OCI-LY1 (cell line): ENCODE measurements around the gene DPYSL3.

Experiments used
- CTCF ChIP-seq: fragments of 200-600 bp; sonication (generic), shearing (Covaris generic); IDR thresholded peaks from 2 replicates; pipeline ENCODE4 v1.5.1; 2017; ENCODE audit warnings: mild to moderate bottlenecking, antibody characterized with exemption, low read length, moderate library complexity, mixed read lengths
- EZH2 ChIP-seq: fragments of 200-600 bp; sonication (generic), shearing (Covaris generic); IDR thresholded peaks from 2 replicates; pipeline ENCODE4 v1.8.0; 2017; ENCODE audit warnings: borderline replicate concordance, mixed run types, mild to moderate bottlenecking, antibody characterized with exemption, low read length, moderate library complexity, mixed read lengths

GRCh38 chr5:147372191-147372590 is 137.7 kb downstream of the DPYSL3 start:
- TF ChIP-seq CTCF (no peak), EZH2 (no peak)
